ENCODE data around the gene ZNF813.
A peak's percentile ranks its signal among the peaks of the same experiment; 100 is the strongest.

The ZNF813 gene

GRCh38 chr19:53520163-53520546 lies 52.6 kb downstream of the ZNF813 start:
- ChIA-PET CTCF (interaction anchor here (0.7 kb wide), 1 partner anchor 289 kb away, joined by 3 read pairs; no protein-coding TSS in a partner anchor), POLR2A (ENCODE audit: low non-redundant PET) (no interaction called here)

GRCh38 chr19:53520547-53521372 lies 53.2 kb downstream of the ZNF813 start:
- no peak for TF ChIP-seq CTCF (conservative IDR thresholded peaks at IDR 0.05; ENCODE audit: low read depth)
- peak overlapping the region; percentile 88 for H3K27ac ChIP-seq
- ChIA-PET CTCF (interaction anchor here (0.7 kb wide), 1 partner anchor 288 kb away, joined by 3 read pairs; no protein-coding TSS in a partner anchor), POLR2A (ENCODE audit: low non-redundant PET) (interaction anchor here (0.8 kb wide), 1 partner anchor 13 kb away, joined by 3 read pairs; no protein-coding TSS in a partner anchor)
- DNase-seq (ENCODE audit: low spot score) = peak; percentile 90

More at GRCh38 chr19:53520163-53520546, 52.6 kb downstream of the ZNF813 start:
- peak overlapping the region; percentile 88 for H3K27ac ChIP-seq
- TF ChIP-seq CTCF (conservative IDR thresholded peaks at IDR 0.05; ENCODE audit: low read depth) = no peak
- no peak for DNase-seq (ENCODE audit: low spot score)

GRCh38 chr19:53521373-53522202 lies 54.1 kb downstream of the ZNF813 start:
- H3K27ac ChIP-seq = peak overlapping the region; percentile 88
- ChIA-PET CTCF (interaction anchor here (0.5 kb wide), 1 partner anchor 22 kb away, joined by 4 read pairs; no protein-coding TSS in a partner anchor), POLR2A (ENCODE audit: low non-redundant PET) (interaction anchor here (0.8 kb wide), 1 partner anchor 12 kb away, joined by 3 read pairs; no protein-coding TSS in a partner anchor)
- TF ChIP-seq CTCF (conservative IDR thresholded peaks at IDR 0.05; ENCODE audit: low read depth) = no peak
- no peak for DNase-seq (ENCODE audit: low spot score)

GRCh38 chr19:53525922-53526321 lies 58.4 kb downstream of the ZNF813 start:
- ChIA-PET POLR2A (ENCODE audit: low non-redundant PET) (no interaction called here), CTCF (no interaction called here)
- TF ChIP-seq CTCF (conservative IDR thresholded peaks at IDR 0.05; ENCODE audit: low read depth) = no peak

GRCh38 chr19:53530622-53531021 lies 63.1 kb downstream of the ZNF813 start:
- DNase-seq (ENCODE audit: low spot score) = no peak
- TF ChIP-seq CTCF (conservative IDR thresholded peaks at IDR 0.05; ENCODE audit: low read depth) = no peak
- H3K27ac ChIP-seq = no peak overlapping the region
- ChIA-PET CTCF (no interaction called here), POLR2A (ENCODE audit: low non-redundant PET) (no interaction called here)

More at GRCh38 chr19:53525922-53526321, 58.4 kb downstream of the ZNF813 start:
- DNase-seq (ENCODE audit: low spot score) = no peak
- H3K27ac ChIP-seq = no peak overlapping the region

GRCh38 chr19:53531457-53531856 lies 63.9 kb downstream of the ZNF813 start:
- TF ChIP-seq CTCF (conservative IDR thresholded peaks at IDR 0.05; ENCODE audit: low read depth) = no peak
- H3K27ac ChIP-seq = no peak overlapping the region
- no peak for DNase-seq (ENCODE audit: low spot score)
- POLR2A ChIA-PET (ENCODE audit: low non-redundant PET) = no interaction called here
- CTCF ChIA-PET = no interaction called here

All from RWPE1 (cell line).